ENCODE measurements around the gene FHL5.

GRCh38 chr6:96604420-96604819 is 41.5 kb downstream of the FHL5 start:
- TF ChIP-seq CTCF (IDR thresholded peaks at IDR 0.05; ENCODE audit: low read depth, low read length, poor library complexity, severe bottlenecking) (no peak), EZH2phosphoT487 (IDR thresholded peaks at IDR 0.05; ENCODE audit: borderline replicate concordance, low read length) (no peak)

Data from DOHH2 (cell line).